GM19438 (cell line): ENCODE results near the gene RCVRN.
"Not testable (repeated sequence)": the region's sequence is repeated elsewhere in the genome, so short reads cannot be mapped to it uniquely, and the experiment has no call there.

Experiments
- ATAC-seq: cut with Tn5 transposase; IDR thresholded peaks from one replicate; pipeline ENCODE4 v1.9.1; 2021; ENCODE audit warnings: low read depth; ENCODE audit not compliant: unreplicated experiment

The RCVRN gene

GRCh38 chr17:9922012-9922848 lies 17.2 kb upstream of the RCVRN start:
- no peak for ATAC-seq

GRCh38 chr17:9921216-9921615 lies 16.1 kb upstream of the RCVRN start:
- ATAC-seq = not testable (repeated sequence)

- ATAC-seq = no peak
These were observed 13.8 kb upstream of the RCVRN start for GRCh38 chr17:9918804-9919352.

- no peak for ATAC-seq
These were observed 13.3 kb upstream of the RCVRN start for GRCh38 chr17:9918352-9918751.

GRCh38 chr17:9917801-9918200 lies 12.7 kb upstream of the RCVRN start:
- ATAC-seq = no peak

- ATAC-seq = no peak
These were observed 12.1 kb upstream of the RCVRN start for GRCh38 chr17:9917131-9917530.

- ATAC-seq = no peak
These were observed 11.0 kb upstream of the RCVRN start for GRCh38 chr17:9916108-9916507.

- no peak for ATAC-seq
These were observed 8.4 kb upstream of the RCVRN start for GRCh38 chr17:9913476-9913875.

- ATAC-seq = no peak
These were observed 7.3 kb upstream of the RCVRN start for GRCh38 chr17:9912121-9913099.

- no peak for ATAC-seq
These were observed 6.0 kb upstream of the RCVRN start for GRCh38 chr17:9911089-9911488.

GRCh38 chr17:9908649-9909042 lies 3.6 kb upstream of the RCVRN start:
- no peak for ATAC-seq

- no peak for ATAC-seq
These were observed 3.0 kb upstream of the RCVRN start for GRCh38 chr17:9907883-9908648.

- ATAC-seq = no peak
These were observed 2.1 kb upstream of the RCVRN start for GRCh38 chr17:9907131-9907530.

GRCh38 chr17:9906616-9907015 lies 1.5 kb upstream of the RCVRN start:
- no peak for ATAC-seq

- ATAC-seq = no peak
These were observed 831 bp upstream of the RCVRN start for GRCh38 chr17:9905902-9906301.

GRCh38 chr17:9904277-9905077 lies 594 bp downstream of the RCVRN start:
- ATAC-seq = no peak

GRCh38 chr17:9902120-9902519 lies 3.0 kb downstream of the RCVRN start:
- ATAC-seq = no peak

- ATAC-seq = no peak
These were observed 4.3 kb downstream of the RCVRN start for GRCh38 chr17:9900784-9901183.

- ATAC-seq = no peak
These were observed 5.0 kb downstream of the RCVRN start for GRCh38 chr17:9900044-9900594.
